Right atrium auricular region (tissue), 2 donors: ENCODE measurements around the gene ZNF236. TPM values are rescaled to one million over a fixed set of nuclear protein-coding genes. Genes with fewer than 3 reads are reported as not detected.

ENCODE experiments used
- DNase-seq: peaks from one replicate; pipeline ENCODE4 v3.0.0-alpha.2; 2019; ENCODE audit warnings: low spot score
- H3K27ac ChIP-seq, 2 donors: fragments of 200-600 bp; sonication (generic); 1 replicate in 1 of 2; 2 replicates in 1 of 2; pipeline ENCODE4 v1.5.1; 2016 to 2019
- H3K27me3 ChIP-seq, 2 donors: fragments of 200-600 bp; sonication (generic); one replicate each; pipeline versions ENCODE4 v1.5.1 to v1.6.0; 2017 to 2019
- H3K36me3 ChIP-seq: fragments of 200-600 bp; sonication (generic); one replicate; pipeline ENCODE4 v1.5.1; 2016
- H3K4me1 ChIP-seq, 2 donors: fragments of 200-600 bp; sonication (generic); one replicate each; pipeline versions ENCODE4 v1.5.1 to v1.6.0; 2017 to 2019
- H3K4me3 ChIP-seq, 2 donors: fragments of 200-600 bp; sonication (generic); 1 replicate in 1 of 2; 2 replicates in 1 of 2; pipeline ENCODE4 v1.5.1; 2017 to 2019; ENCODE audit warnings: mild to moderate bottlenecking in 1 of 2, moderate library complexity in 1 of 2
- H3K9me3 ChIP-seq, 2 donors: fragments of 200-600 bp; sonication (generic); one replicate each; pipeline ENCODE4 v1.5.1; 2019
- total RNA-seq, 2 donors: library from RNA; depleted of rRNA; stranded (reverse); fragments of >200 nt; gene quantifications; one replicate each; pipeline ENCODE4 v1.1.0, GENCODE V29; 2016
- TF ChIP-seq, protein P1 (sequence below), 2 donors: fragments of 200-600 bp; sonication (generic); IDR thresholded peaks; one replicate each; pipeline ENCODE4 v1.5.1; 2019; ENCODE audit warnings: antibody characterized with exemption in 2 of 2

The ZNF236 gene
- total RNA-seq, 2 donors from 2014 or later: 11.0 to 12.7 TPM

DNA sequence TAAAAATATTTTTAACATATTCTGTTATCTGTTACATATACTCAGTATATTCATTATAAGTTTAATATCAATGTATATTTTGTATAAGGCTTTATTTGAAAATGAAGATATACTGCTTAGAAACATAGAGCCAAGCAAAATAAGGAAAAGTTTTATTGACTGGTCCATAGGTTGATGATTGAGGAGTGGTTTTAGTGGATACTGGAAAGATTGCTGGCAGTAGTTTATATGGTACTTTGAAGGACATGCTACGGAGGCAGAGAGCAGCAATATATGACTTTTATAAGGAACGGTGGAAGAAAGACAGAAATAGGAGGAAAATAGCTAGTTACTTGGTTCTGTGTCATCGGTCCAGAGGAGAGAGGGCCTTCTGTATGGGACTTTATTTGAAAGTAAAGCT is 92.4 kb downstream of the ZNF236 start:
- Histone ChIP-seq H3K4me3 (no peak overlapping the region), H3K27me3 (no peaks in the 10 kb centered on the region), H3K9me3 (no peaks in the 10 kb centered on the region), H3K27ac (no peak overlapping the region), H3K4me1 (no peaks in the 10 kb centered on the region), H3K36me3 (peaks cover 73% of the 10 kb centered on the region)
- TF ChIP-seq, protein P1, sequence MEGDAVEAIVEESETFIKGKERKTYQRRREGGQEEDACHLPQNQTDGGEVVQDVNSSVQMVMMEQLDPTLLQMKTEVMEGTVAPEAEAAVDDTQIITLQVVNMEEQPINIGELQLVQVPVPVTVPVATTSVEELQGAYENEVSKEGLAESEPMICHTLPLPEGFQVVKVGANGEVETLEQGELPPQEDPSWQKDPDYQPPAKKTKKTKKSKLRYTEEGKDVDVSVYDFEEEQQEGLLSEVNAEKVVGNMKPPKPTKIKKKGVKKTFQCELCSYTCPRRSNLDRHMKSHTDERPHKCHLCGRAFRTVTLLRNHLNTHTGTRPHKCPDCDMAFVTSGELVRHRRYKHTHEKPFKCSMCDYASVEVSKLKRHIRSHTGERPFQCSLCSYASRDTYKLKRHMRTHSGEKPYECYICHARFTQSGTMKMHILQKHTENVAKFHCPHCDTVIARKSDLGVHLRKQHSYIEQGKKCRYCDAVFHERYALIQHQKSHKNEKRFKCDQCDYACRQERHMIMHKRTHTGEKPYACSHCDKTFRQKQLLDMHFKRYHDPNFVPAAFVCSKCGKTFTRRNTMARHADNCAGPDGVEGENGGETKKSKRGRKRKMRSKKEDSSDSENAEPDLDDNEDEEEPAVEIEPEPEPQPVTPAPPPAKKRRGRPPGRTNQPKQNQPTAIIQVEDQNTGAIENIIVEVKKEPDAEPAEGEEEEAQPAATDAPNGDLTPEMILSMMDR (IDR thresholded peaks at IDR 0.05): no peak
- DNase-seq: no peak

DNA sequence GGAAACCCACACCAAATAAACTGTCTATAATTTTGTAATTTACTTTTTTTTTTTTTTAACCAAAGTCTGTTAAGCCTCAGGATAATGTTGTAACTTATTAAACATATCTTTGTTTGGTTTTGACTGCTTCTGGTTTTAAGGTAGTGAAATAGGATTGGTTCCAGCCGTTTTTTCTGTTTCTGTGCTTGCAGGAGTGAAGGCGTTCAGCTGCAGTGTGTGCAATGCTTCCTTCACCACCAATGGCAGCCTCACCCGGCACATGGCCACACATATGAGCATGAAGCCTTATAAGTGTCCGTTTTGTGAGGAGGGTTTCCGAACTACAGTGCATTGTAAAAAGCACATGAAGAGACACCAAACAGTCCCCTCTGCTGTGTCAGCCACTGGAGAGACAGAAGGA is 93.1 kb downstream of the ZNF236 start:
- Histone ChIP-seq H3K27ac (no peak overlapping the region), H3K4me1 (no peaks in the 10 kb centered on the region), H3K27me3 (no peaks in the 10 kb centered on the region), H3K9me3 (no peaks in the 10 kb centered on the region), H3K36me3 (peaks cover 73% of the 10 kb centered on the region), H3K4me3 (no peak overlapping the region)
- TF ChIP-seq, protein P1 (IDR thresholded peaks at IDR 0.05): no peak
- no peak for DNase-seq

DNA sequence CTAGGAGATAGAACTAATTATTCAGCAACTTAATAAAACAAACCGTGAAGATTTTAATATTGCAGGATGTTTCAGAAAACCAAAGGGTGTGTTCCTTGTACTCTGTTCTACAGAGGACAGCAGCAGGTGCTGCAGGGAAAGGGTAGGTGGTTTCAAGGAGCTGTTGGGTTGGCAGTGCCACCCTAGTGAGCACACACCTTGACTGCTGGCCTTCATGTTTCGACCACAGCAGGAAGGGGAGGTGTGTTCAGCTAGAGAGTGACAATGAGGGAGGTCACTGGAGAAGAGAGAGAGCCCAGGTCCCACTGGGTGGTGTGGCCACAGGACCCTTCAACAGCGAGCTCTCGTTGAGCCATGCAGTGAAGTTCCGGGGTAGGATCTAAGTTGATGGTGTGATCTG is 98.6 kb downstream of the ZNF236 start:
- H3K36me3 ChIP-seq: peaks cover 46% of the 10 kb centered on the region
- no peak overlapping the region for H3K4me3 ChIP-seq
- no peaks in the 10 kb centered on the region for H3K4me1 ChIP-seq
- H3K27me3 ChIP-seq: no peaks in the 10 kb centered on the region
- no peak overlapping the region for H3K27ac ChIP-seq
- H3K9me3 ChIP-seq: no peaks in the 10 kb centered on the region
- no peak for DNase-seq
- TF ChIP-seq, protein P1 (IDR thresholded peaks at IDR 0.05): no peak

DNA sequence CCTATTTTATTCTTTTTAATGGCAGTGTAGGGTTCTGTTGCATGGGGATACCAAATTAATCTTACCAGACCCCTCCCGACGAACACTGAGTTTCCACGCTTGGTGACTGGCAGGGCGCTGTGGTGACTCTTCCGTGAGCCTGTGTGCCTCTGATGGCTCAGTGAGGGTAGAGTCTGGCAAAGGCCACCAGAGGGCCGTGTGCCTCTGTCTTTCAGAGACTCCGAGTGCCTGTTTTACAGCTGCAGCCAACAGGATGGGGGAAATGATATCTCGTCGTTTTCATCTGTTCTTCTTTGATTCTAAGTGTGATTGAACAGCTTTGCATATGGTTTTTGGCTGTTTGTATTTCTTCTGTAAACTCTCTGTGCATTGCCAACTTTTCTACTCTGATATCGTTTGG is 99.8 kb downstream of the ZNF236 start:
- no peak for DNase-seq
- Histone ChIP-seq H3K27me3 (no peaks in the 10 kb centered on the region), H3K4me1 (no peaks in the 10 kb centered on the region), H3K9me3 (no peaks in the 10 kb centered on the region), H3K27ac (no peak overlapping the region), H3K4me3 (no peak overlapping the region), H3K36me3 (peaks cover 41% of the 10 kb centered on the region)
- TF ChIP-seq, protein P1 (IDR thresholded peaks at IDR 0.05): peak in 1 of 2 donors; percentile 71

GRCh38 chr18:76923485-76924085 is 101.2 kb downstream of the ZNF236 start:
- H3K27ac ChIP-seq: no peak overlapping the region
- no peaks in the 10 kb centered on the region for H3K9me3 ChIP-seq
- no peak for DNase-seq
- H3K36me3 ChIP-seq: peaks cover 47% of the 10 kb centered on the region
- no peaks in the 10 kb centered on the region for H3K4me1 ChIP-seq
- no peaks in the 10 kb centered on the region for H3K27me3 ChIP-seq
- no peak overlapping the region for H3K4me3 ChIP-seq
- TF ChIP-seq, protein P1 (IDR thresholded peaks at IDR 0.05): peak in 1 of 2 donors; percentile 41

DNA sequence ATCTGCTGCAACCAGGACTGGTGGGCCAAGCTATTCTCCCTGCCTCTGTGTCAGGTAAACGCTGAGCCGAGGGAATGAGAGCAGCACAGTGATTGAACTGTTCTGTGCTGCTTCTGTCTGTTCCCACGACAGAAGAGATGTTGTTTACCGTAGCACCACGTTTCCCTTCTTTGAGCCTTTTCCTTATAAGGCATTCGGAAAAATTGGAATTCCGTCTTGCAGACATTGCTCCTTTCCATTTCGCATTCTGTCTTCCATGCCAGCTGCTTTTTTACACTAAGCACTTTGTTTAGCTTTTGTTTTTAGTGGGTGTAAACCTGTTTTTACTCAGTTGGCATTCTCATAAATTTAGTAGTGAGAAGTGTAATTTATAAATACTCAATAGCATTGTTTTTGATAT is 103.1 kb downstream of the ZNF236 start:
- TF ChIP-seq, protein P1 (IDR thresholded peaks at IDR 0.05): no peak
- Histone ChIP-seq H3K27me3 (no peaks in the 10 kb centered on the region), H3K36me3 (peaks cover 49% of the 10 kb centered on the region), H3K4me1 (no peaks in the 10 kb centered on the region), H3K27ac (no peak overlapping the region), H3K9me3 (no peaks in the 10 kb centered on the region), H3K4me3 (no peak overlapping the region)
- DNase-seq: no peak
